NCI-H2196 (cell line): ENCODE data around the gene ABR.
"Not testable (repeated sequence)": the region's sequence is repeated elsewhere in the genome, so short reads cannot be mapped to it uniquely, and the experiment has no call there.

Experiments
- DNase-seq: peaks from one replicate; lab custom pipeline; 2025; ENCODE audit not compliant: unreplicated experiment; lab: John Stamatoyannopoulos, UW

The ABR gene

DNA sequence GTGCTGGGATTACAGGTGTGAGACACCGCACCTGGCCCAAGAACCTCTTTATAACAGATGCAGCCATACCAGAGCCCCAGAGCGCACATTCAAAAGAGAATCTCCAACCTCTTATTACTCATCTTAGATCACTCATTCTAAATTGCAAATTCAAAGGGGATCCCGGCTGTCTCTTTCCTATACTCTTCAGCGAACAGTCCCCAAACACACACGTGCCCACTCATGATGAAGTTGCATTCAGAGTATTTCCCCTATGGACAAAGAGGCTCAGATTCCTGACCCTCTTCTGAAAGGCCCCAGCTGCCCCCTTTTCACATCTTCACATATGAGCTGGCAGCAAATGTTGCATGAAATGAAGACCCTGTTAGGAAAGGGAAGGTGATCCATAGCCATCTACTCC is 22.5 kb upstream of the ABR start:
- no peak for DNase-seq

DNA sequence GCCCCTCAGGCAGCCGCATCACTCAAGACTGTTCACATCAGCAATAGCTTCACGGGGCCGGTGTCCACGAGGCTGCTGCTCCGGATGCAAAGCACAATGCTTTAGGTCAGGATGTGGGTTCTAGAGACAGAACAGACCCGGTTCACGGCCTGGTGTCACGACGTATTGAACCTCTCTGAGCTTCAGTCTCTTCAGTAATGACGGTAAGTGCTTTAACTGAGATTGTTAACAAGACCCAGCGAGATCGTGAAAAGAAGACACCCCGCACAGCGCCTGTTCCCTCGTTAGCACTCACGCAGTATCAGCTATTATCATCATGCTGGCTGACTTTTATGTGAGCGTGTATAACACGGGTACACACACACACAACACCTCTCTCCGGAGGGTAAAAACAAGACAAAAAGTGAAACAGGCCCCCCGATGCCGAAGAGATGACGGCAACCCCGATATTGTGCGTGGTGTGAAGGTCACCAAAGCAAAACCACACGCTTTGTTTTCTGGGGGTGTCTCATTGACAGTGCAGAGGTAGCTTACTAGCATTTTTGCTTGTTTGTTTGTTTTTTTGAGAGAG is 21.4 kb upstream of the ABR start:
- no peak for DNase-seq

DNA sequence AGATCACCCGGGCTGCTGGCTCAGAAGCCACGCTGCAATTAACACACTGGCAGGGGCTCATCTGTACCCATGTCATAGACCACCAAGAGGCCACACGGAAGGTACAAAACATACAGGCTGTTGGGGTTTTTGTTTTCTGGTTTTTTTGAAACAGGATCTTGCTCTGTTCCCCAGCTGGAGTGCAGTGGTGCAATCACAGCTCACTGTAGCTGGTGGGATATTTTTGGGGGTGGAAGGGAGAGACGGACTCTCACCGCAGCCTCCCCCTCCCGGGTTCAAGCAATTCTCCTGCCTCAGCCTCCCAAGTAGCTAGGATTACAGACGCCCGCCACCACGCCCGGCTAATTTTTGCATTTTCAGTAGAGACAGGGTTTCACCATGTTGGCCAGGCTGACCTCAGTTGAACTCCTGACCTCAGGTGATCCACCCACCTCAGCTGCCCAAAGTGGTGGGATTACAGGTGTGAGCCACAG is 19.5 kb upstream of the ABR start:
- DNase-seq, result not testable (repeated sequence)

- DNase-seq, result no peak
Observed at GRCh38 chr17:1197781-1198490, 18.2 kb upstream of the ABR start.

GRCh38 chr17:1197379-1197778 is 17.6 kb upstream of the ABR start:
- DNase-seq, result no peak

DNA sequence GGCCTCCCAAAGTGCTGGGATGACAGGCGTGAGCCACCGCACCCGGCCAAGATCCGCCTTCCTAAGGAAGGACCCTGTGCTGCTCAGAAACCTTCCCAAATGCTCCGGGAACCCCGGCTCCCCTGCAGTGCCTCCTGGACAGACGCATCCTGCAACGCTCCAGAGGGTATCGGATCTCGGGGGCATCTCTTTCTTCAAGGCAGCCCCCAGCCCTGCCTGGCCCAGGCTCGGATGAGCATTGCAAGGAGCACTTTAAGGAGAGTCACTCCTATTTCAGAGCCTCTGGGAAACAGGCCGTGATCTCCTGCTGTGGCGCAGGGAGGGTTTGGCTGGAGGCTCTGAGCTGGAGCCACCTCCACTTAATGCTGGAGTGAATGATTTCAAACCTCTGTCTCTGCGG is 17.2 kb upstream of the ABR start:
- DNase-seq, result no peak

GRCh38 chr17:1192911-1193699 is 13.3 kb upstream of the ABR start:
- DNase-seq, result no peak

GRCh38 chr17:1190751-1191331 is 11.1 kb upstream of the ABR start:
- no peak for DNase-seq

DNA sequence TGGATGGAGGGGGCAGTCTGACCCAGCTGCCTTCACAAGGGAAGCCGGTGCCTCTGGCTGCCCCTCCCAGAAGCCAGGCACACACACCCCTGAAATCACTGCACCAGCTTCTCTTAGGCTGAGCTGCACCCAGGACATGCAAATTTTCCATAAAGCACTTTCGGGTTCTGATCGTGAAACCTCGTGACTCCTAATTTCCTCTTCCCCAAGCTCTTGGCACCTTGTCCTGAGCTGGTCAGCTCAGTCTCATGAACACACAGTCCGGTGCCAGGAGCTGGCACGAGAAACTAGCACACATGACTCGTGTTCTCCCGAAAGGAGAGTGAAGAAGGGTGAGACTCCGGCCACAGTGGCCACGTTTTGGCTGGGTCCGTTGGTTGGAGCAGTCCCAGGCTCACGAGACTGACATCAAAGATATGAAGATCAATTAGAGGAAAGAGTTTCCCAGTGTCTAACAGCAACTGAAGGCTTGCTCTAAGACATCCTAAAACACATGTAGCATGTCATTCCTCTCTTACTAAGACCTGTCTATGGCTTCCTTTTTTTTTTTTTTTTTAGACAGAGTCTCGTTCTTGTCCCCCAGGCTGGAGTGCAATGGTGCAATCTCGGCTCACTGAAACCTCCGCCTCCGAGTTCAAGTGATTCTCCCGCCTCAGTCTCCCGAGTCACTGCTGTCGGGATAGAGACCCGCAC is 9.2 kb upstream of the ABR start:
- DNase-seq, result no peak

DNA sequence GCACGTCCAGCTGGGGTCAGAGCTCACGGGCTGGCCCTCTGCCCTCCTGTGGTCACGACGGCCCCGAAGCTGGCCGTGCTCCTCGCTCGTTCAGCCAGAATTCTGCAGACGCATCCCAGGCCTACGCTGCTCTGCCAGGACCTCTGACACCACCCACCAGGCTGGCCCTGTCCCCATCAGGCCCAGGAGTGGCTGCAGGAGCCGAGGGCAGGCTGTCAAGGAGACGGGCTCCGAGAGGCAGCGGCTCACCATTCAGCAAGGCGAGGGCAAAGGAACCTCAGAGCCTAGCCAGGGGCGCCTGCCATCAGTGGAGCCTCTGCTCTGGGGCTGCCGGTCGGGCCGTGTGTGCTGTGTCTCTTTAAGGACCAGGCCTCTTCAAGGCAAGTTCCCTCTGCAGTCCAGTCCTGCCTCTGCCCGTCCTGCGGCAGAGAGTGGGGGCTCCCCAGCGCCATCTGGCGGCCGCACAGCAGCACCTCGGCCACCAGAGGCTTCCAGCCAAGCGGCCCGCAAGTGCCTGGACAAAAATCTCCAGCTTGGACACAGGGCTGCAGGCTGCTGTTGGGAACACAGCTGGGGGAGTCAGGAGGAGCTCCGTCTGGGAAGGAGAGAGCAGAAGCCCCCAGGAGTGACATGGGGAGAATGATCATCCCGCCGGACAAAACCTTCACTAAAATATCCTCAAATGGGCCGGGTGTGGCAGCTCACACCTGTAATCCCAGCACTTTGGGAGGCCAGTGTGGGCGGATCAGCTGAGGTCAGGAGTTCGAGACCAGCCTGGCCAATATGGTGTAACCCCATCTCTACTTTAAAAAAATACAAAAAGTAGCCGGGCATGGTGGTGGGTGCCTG is 7.4 kb upstream of the ABR start:
- DNase-seq, result peak; percentile 29

DNA sequence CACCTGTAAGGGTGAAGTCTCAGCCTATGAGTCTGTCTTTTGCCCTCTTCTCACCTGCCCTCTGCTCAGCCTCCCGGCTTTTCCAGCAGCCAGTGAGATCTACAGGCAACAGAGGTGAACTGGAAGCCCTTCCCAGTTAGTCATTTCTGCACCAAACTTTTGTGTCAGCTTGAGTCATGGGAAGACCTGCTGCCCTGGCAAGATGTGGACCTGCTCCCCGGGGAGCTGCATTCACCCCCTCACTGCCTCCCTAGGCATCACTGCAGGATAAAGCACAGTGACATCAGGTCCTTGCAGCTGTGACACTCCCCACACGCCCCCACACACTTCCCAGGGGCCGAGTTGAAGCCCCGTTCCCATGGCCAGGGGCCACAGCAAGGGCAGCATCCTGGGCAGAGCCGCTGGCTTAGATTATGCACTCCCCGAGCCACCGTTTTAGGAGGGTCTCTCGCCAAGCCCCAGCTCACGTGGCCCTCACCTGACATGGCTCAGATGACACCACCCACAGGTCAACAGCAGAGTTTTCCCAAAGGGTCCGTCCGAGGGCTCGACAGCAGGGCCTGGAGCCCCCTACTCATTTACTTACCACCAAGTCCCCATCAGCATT is 6.5 kb upstream of the ABR start:
- no peak for DNase-seq

- DNase-seq, result no peak
Observed at GRCh38 chr17:1183171-1183873, 3.5 kb upstream of the ABR start.

GRCh38 chr17:1182811-1183170 is 3.0 kb upstream of the ABR start:
- DNase-seq, result no peak

DNA sequence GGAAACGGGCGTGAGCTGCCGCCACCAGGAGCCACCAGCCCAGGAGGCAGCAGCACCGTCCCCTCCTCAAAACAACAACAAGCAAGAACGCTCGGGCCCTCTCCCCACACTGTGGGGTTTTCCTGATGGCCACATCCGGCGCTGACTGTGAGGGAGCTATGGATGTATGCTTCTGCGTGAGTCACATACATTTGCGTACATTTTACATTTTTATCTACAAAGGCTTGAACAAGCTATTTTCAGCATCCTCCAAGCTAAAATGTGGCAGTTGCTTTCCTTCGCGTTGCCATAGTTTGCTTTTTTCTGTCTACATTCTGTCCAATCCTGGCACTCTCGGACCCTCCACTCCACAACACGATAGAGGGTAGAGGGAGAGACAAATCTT is 2.0 kb upstream of the ABR start:
- DNase-seq, result no peak

DNA sequence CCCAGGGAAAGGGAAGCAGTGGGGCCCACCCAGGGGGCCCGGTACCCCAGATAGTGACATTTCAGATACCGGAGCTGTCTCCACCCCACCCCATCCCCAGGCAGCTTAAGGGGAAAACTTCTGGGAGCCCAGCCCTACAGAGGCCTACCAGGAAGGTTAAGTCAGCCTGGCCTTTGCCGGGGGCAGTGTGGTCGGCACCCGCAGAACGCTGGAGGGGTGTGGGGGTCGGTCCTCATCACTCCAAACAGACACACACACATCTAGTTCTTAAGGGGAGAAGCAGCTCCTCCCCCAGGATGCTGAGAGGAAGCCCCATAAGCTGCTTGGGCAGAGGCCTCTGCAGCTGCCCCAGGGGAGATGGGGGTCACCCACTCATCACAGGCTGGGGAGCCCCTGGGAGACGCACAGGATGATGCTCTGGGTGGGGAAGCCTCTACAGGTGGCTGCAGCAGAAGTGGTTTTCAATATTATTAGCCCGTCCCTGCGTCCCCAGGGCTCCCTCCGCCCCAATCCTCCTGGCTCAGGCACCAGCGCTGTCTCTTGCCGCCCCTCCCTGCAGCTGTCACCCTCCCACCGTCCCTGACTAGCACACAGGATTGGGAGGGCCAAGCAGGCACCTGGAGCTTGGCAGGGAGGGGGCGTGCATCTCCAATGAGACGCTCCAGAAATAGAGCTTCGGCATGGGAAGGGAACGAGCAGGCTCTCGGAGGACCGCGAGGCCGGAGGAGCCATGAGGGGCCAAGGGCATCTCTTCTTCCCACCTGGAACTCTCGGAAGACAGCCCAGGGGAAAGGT is 1.4 kb upstream of the ABR start:
- no peak for DNase-seq

DNA sequence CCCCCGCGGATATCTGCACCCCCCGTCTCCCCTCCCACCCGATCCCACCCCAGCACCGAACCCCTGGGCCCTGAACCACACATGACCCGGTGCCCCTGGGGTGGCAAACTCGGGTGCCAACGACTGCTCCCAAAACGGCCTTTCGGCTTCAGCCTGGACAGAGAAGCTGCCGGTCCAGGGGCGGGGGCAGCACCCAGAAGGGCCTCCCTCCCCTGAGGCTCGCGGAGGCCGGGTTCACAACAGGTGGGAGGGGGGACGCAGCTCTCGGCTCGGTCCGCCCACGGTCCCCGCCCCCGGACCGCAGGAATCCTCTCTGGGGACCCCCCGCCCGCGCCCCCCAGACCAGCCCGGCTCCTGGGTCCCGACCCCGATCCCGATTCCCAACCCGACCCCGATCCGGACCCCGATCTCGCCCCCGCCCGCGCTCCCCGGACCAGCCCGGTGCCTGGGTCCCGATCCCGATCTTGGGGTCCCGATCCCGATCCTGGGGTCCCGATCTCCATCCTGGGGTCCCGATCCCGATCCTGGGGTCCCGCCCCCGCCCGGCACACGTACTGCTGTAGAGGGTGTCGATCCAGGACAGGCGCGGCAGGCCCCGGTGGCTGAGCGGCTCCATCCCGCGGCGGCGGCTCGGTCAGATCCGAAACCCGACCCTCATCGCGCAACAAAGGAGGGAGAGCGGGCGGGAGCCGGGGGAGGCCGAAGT is 516 bp downstream of the ABR start:
- DNase-seq, result no peak

DNA sequence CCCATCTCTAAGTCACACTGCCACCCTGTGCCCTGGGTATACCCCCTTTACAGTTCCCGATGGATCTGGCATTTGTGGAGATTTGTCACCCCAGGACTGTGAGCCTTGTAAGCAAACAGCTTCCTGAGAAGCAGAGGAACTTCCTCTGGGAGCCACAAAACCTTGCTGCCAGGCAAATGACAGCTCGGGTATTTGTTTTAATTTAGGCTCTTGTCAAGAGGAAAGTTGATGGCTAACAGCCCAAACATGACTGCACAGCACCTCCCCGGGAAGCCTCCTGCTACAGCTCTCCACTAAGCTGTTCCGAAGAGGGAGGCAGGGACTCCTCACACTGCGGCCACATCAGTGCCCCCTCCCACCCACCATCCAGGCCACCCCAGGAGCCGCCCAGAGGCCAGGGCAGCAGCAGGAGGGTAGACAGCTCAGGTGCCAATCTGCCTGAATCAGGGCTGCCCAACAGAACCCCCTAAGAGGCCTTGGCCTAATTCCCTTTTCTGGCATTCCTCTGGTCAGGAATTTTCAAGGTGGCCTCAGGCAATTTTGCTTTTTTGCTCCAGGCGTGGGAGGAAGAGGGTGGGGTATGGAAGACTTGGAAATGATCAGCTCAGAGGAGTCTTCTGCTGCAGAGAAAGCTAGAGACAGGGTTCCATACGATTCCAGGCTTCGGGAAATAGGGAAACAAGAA is 2.6 kb downstream of the ABR start:
- no peak for DNase-seq
